Left renal cortex interstitium (tissue), 4 donors: ENCODE data around the gene RPLP2. TPM values are rescaled to one million over a fixed set of nuclear protein-coding genes. Genes with fewer than 3 reads are reported as not detected.
A peak's percentile ranks its signal among the peaks of the same experiment; 100 is the strongest.

Source experiments
- DNase-seq, 4 donors: peaks; one replicate each; pipeline ENCODE4 v3.0.0-alpha.2; 2013; ENCODE audit warnings: low read depth in 4 of 4, low spot score in 2 of 4, missing footprints in 1 of 4
- polyA plus RNA-seq, 4 donors: library from polyadenylated mRNA; unstranded; fragments of 120-200 nt; gene quantifications; one replicate each; pipeline ENCODE4 v1.2.1, GENCODE V29; 2013; ENCODE audit not compliant: insufficient read length in 4 of 4

The RPLP2 gene
- polyA plus RNA-seq, result 1,000 to 10,000 TPM in 3 of 4 donors, 100 to 1,000 TPM in 1; 903 to 1,462 (median 1,115) TPM

GRCh38 chr11:809287-810039 lies at the start of gene RPLP2:
Gene RPLP2 (plus strand): TSS chr11:809967. CDS start chr11:810235, 268 bp downstream.
- DNase-seq, result peak; percentile 97 to 99 (median 98)

- no peak for DNase-seq
Observed at GRCh38 chr11:760236-760635, 49.5 kb upstream of the RPLP2 start.

- no peak for DNase-seq
Observed at GRCh38 chr11:761526-762108, 48.1 kb upstream of the RPLP2 start.

DNA sequence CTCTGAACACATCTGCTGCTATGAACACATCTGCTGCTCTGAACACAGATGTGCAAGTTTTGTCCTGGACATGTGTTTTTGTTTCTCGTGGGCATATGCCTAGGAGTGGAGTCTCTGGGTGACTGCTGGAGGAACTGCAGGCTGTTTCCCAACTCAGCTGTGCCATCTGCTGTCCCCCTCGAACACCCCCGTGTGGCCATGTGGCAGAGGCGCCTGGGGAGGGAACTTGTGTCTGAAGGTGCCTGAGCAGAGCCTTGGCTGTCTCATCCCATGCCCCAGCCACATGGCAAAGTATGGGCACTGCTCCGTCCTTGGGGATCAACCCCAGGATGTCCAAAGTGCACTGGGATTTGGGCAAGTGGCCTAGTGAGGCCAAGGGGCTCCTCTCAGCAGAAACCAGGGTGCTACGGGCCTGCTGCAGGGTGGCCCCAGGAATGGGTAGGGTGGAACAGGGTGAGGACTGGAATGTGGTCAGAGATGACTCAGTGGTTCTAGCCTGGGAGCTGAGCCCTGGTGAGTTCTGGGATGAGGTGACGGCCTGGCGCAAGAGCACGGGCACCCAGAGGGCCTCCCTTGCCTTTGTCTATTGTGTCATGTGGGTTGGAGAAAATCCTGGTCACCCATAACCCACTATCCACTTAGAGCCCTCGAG lies 47.2 kb upstream of the RPLP2 start:
- DNase-seq, result no peak

GRCh38 chr11:763073-763463 lies 46.7 kb upstream of the RPLP2 start:
- DNase-seq, result no peak

DNA sequence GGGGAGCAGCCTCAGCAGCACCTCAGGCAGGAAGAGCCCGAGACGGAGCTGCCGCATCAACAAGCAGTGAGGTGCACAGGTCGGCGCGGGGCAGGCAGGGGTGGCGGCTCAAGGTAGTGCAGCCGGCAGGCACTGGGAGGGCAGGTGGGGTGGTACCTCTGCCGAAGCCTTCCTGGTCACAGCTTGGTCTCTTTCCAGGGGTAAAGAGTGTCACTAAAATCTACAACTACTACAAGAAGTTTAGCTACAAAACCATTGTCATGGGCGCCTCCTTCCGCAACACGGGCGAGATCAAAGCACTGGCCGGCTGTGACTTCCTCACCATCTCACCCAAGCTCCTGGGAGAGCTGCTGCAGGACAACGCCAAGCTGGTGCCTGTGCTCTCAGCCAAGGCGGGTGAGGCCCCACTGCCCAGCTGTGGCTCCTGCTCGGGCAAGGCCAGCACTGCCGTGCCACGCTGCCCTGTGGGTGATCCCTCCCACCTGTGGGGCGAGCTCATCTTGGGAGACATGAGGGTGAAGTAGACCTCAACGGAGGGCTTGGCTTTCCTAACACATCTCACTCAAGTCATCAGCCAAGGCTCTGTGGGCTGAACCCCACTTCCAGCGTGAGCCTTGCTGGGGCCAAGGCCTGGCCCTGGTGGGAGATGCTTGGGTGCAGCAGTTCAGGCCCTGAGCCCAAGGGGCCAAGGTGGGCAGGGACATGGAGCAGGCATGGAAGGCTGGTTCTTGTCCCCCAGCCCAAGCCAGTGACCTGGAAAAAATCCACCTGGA lies 46.0 kb upstream of the RPLP2 start:
- DNase-seq, result no peak

- DNase-seq, result no peak
Observed at GRCh38 chr11:764322-765024, 45.3 kb upstream of the RPLP2 start.

DNA sequence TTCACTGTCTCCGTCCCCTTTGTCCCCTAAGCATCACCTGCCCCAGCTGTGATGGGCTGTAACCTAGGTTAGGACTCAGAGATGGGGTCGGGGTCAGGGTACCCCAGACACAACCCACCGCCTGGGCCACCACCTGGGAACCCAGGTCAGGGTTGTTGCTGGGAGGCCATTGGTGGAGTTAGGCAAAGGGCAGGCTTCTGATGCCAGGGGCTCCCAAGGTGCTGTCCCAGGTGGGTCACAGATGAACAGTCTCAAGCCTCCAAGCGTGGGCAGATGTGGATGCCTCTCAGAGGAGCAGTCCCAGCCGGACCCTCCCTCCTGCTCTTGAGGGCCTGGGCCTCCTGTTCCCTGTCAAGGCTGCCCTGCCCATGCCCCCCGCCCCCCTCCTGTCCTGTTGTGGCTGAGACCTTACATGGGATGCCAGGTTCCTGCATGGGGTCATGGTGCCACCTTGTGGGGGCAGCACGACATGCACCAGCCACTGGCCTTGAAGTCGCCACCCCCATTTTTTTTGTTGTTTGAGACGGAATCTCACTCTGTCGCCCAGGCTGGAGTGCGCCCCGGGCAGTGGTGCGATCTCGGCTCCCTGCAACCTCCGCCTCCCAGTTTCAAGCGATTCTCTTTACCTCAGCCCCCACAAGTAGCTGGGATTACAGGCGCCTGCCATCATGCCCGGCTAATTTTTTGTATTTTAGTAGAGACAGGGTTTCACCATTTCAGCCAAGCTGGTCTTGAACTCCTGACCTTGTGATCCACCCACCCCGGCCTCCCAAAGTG lies 44.6 kb upstream of the RPLP2 start:
- no peak for DNase-seq

- DNase-seq, result no peak
Observed at GRCh38 chr11:765802-766091, 44.0 kb upstream of the RPLP2 start.

GRCh38 chr11:766106-766935 lies 43.4 kb upstream of the RPLP2 start:
- DNase-seq, result no peak

DNA sequence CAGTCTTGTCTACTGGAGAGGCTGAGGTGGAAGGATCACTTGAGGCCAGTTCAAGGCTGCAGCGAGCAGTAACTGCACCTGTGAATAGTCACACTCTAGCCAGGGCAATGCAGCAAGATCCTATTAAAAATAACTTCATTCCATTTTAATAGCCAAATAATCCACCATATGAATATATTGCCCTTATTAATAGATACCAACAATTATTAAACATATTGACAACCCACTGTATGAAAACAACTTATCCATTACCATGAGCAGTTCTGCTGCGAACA lies 42.9 kb upstream of the RPLP2 start:
- no peak for DNase-seq

- DNase-seq, result no peak
Observed at GRCh38 chr11:767238-767637, 42.5 kb upstream of the RPLP2 start.

GRCh38 chr11:769887-770641 lies 39.7 kb upstream of the RPLP2 start:
- no peak for DNase-seq

DNA sequence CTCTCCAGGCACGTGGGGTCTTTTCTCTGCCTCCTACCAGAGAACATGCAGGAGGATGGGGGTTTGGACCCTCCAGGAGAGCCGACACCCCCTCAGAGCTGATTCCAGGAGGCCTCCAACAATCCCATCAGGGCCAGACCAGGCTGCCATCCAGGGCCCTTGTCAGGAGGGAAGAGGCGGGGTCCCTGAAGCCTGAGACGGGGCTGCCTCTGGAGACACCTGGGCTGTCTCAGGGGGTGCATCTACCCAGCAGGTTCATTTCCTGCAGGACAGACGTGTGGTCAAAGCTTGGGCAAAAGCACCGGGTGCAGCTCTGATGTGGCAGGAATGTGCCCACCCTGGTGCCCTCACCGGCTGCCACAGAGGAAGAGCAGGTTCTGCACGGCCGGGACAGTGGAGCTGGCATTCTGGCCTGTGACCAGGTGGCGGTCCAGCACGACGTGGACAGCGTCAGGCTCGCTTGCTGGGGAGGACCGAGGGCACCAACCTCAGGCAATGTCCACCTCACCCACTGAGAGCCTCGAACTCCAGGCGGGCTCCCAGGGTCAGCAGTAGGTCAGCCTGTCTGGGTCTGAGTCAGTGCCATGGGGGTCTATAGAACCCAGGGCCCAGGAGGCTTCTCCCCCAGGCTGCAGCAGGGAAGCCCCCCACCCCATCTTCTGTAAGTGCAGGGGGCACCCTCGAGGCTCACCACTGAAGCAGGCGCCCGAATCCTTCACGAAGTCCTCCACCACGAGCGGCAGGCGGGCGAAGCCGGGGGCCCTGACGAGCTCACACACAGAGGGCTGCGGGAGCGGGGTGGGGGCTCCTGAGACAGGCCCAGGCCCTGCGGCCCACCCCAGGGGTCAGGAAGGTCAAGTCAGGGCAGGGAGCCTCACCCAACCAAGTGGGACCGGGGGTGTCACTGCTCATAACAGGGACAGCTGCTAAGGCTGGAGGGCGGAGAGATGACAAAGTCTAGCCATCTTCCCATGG lies 38.8 kb upstream of the RPLP2 start:
- no peak for DNase-seq

GRCh38 chr11:771617-772204 lies 38.1 kb upstream of the RPLP2 start:
- DNase-seq, result no peak

DNA sequence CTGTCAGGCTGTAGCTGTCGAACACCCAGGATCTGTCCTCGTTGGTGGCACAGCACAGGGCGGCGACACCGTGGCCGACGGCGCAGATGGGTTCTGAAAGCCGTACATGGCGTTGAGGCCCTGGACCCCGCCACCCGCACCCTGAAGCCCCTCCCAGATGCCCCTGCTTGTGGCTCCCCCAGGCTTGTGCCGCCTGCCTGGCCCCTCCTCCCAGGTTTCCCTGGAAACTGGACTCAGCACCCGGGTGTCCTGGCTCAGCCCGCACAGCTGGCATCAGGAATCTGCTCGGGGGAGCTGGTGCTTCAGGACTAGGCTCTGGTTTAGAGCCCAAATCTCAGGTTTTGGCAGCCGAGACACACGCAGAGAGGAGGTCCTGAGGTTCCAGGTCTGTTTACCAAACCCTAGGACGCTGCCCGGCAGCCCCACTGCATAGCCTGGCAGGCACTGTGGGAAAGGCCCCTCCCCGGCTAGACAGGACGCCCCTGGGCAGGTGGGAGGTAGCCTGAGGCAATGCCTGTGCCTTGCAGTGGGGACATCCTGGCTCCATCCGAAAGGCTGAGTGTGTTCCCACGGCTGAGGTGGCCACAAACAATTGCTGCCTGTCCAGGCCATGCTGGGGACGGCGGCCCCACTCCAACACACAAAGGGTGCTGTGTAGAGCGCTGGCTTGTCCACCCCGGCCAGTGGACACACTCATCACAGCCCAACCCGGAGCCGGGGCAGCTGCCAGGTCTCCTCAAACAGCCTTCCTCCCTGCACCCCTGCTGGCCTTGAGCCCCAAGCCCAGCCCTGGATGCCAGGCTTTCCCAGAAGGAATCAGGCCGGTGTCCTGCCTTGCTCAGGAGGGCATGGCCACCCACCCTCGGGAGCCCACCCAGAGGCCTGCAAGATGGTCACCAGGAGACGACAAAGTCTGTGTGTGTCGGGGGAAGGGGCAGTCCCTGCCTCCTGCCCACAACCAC lies 37.1 kb upstream of the RPLP2 start:
- DNase-seq, result no peak
